Ascending aorta (tissue), 2 donors: Measurements from ENCODE around the gene TBC1D2. TPM values are rescaled to one million over a fixed set of nuclear protein-coding genes. Genes with fewer than 3 reads are reported as not detected.
A peak's percentile ranks its signal among the peaks of the same experiment; 100 is the strongest.

Experiments used
- DNase-seq, 2 donors: peaks; one replicate each; pipeline ENCODE4 v3.0.0-alpha.2; 2019; ENCODE audit warnings: low spot score in 2 of 2
- H3K27ac ChIP-seq, 2 donors: fragments of 200-600 bp; sonication (generic); one replicate each; pipeline ENCODE4 v1.5.1; 2016 to 2017; ENCODE audit warnings: mild to moderate bottlenecking in 1 of 2
- H3K27me3 ChIP-seq: fragments of 200-600 bp; sonication (generic); one replicate; pipeline ENCODE4 v1.5.1; 2017
- H3K36me3 ChIP-seq, 2 donors: fragments of 200-600 bp; sonication (generic); one replicate each; pipeline ENCODE4 v1.5.1; 2016
- H3K4me1 ChIP-seq, 2 donors: fragments of 200-600 bp; sonication (generic); one replicate each; pipeline ENCODE4 v1.5.1; 2016 to 2017; ENCODE audit warnings: mild to moderate bottlenecking in 1 of 2
- H3K4me3 ChIP-seq, 2 donors: fragments of 200-600 bp; sonication (generic); one replicate each; pipeline ENCODE4 v1.5.1; 2016 to 2017; ENCODE audit warnings: mild to moderate bottlenecking in 1 of 2
- H3K9me3 ChIP-seq, 2 donors: fragments of 200-600 bp; sonication (generic); one replicate each; pipeline ENCODE4 v1.5.1; 2016
- CTCF ChIP-seq, 3 experiments: fragments of 200-600 bp in 2 of 3; fragments of 450-650 bp in 1 of 3; sonication (generic) in 2 of 3; IDR thresholded peaks; one replicate each; pipeline ENCODE4 v1.5.1; 2016 to 2019; ENCODE audit warnings: antibody characterized with exemption in 3 of 3, mild to moderate bottlenecking in 1 of 3, moderate library complexity in 1 of 3
- intact Hi-C: fragments of 100-400 bp; cut with DNase I; formaldehyde crosslinking; loops from one replicate; pipeline ENCODE4 v1.15.1; 2023
- total RNA-seq: library from RNA; depleted of rRNA; stranded (reverse); fragments of >200 nt; gene quantifications from one replicate; pipeline ENCODE4 v1.1.0, GENCODE V29; 2016

Gene TBC1D2
- total RNA-seq, 1 donor from 2014 or later, result 32.5 TPM

GRCh38 chr9:98251551-98251950, 3.9 kb downstream of the TBC1D2 start:
- Histone ChIP-seq H3K27me3 (no peaks in the 10 kb centered on the region), H3K36me3 (no peaks in the 10 kb centered on the region), H3K27ac (no peak overlapping the region), H3K9me3 (no peaks in the 10 kb centered on the region), H3K4me1 (peaks cover 0 to 11% of the 10 kb centered on the region in 2 donors), H3K4me3 (no peak overlapping the region)
- intact Hi-C loops, result no loop called here
- no peak for DNase-seq
- TF ChIP-seq CTCF (IDR thresholded peaks at IDR 0.05), result no peak

GRCh38 chr9:98249771-98250170, 5.7 kb downstream of the TBC1D2 start:
- Histone ChIP-seq H3K4me3 (no peak overlapping the region), H3K4me1 (peaks cover 0 to 9% of the 10 kb centered on the region in 2 donors), H3K36me3 (no peaks in the 10 kb centered on the region), H3K27me3 (no peaks in the 10 kb centered on the region), H3K9me3 (no peaks in the 10 kb centered on the region), H3K27ac (no peak overlapping the region)
- no peak for DNase-seq
- intact Hi-C loops, result no loop called here
- no peak for TF ChIP-seq CTCF (IDR thresholded peaks at IDR 0.05)

- Histone ChIP-seq H3K4me1 (peaks cover 0 to 3% of the 10 kb centered on the region in 2 donors), H3K27me3 (no peaks in the 10 kb centered on the region), H3K9me3 (no peaks in the 10 kb centered on the region), H3K27ac (peak overlapping the region; percentile 23 to 65), H3K36me3 (peaks cover 0 to under 1% of the 10 kb centered on the region in 2 donors), H3K4me3 (no peak overlapping the region)
- intact Hi-C loops, result no loop called here
- peak; percentile 57 to 77 for DNase-seq
- no peak for TF ChIP-seq CTCF (IDR thresholded peaks at IDR 0.05)
Observed at GRCh38 chr9:98248737-98249474, 6.5 kb downstream of the TBC1D2 start.

GRCh38 chr9:98247831-98248657, 7.4 kb downstream of the TBC1D2 start:
- Histone ChIP-seq H3K4me1 (no peaks in the 10 kb centered on the region), H3K27me3 (no peaks in the 10 kb centered on the region), H3K36me3 (peaks cover 3 to 9% of the 10 kb centered on the region in 2 donors), H3K9me3 (no peaks in the 10 kb centered on the region), H3K27ac (peak overlapping the region; percentile 23 to 65), H3K4me3 (no peak overlapping the region)
- intact Hi-C loops, result no loop called here
- no peak for TF ChIP-seq CTCF (IDR thresholded peaks at IDR 0.05)
- no peak for DNase-seq

- peaks cover 3 to 12% of the 10 kb centered on the region in 2 donors for H3K36me3 ChIP-seq
- no peaks in the 10 kb centered on the region for H3K9me3 ChIP-seq
- intact Hi-C loops, result no loop called here
- DNase-seq, result no peak
- H3K27ac ChIP-seq, result no peak overlapping the region
- TF ChIP-seq CTCF (IDR thresholded peaks at IDR 0.05), result no peak
- no peaks in the 10 kb centered on the region for H3K4me1 ChIP-seq
- no peak overlapping the region for H3K4me3 ChIP-seq
- H3K27me3 ChIP-seq, result no peaks in the 10 kb centered on the region
Observed at GRCh38 chr9:98242426-98242825, 13.0 kb downstream of the TBC1D2 start.
